22Rv1 (cell line): Measurements from ENCODE around the gene CASP12.
"Not testable (repeated sequence)": the region's sequence is repeated elsewhere in the genome, so short reads cannot be mapped to it uniquely, and the experiment has no call there.

Source experiments
- H3K27ac ChIP-seq: fragments of 450-650 bp; 2 replicates; pipeline ENCODE4 v1.5.1; 2017
- CTCF ChIP-seq: fragments of 450-650 bp; IDR thresholded peaks from 2 replicates; pipeline ENCODE4 v1.5.1; 2017; ENCODE audit warnings: mild to moderate bottlenecking
- ZFX ChIP-seq: fragments of 450-650 bp; IDR thresholded peaks from 2 replicates; pipeline ENCODE4 v1.6.1; 2017; ENCODE audit warnings: antibody characterized with exemption, borderline replicate concordance

CASP12 gene

GRCh38 chr11:104897891-104898684, at the start of gene CASP12:
Gene CASP12, minus strand, starts transcription at chr11:104898460.
- no peak within 1 kb of the TSS for H3K27ac ChIP-seq
- TF ChIP-seq CTCF (no peak), ZFX (no peak)

- TF ChIP-seq ZFX: no peak
- peak; percentile 56 for TF ChIP-seq CTCF
- H3K27ac ChIP-seq: no peak overlapping the region
Observed at GRCh38 chr11:104946907-104947306, 48.6 kb upstream of the CASP12 start.

DNA sequence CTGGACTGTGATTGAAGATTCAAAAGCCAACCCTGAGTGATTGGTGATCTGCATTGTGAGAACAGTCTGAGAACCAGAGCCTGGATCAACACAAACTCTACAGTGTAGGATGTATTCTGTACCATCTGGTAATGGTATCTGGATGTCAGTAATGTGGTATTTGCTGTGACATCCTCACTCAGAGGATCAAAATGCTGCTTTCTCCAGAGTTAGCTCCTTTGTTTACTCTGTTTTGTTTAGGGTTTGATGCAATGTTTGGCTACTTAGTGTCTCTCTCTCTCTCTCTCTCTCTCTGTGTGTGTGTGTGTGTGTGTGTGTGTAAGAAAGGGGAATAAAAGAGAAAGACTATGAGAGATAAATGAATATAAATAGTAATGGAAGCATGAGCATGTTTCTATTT, 45.8 kb upstream of the CASP12 start:
- no peak for TF ChIP-seq CTCF
- no peak for TF ChIP-seq ZFX
- H3K27ac ChIP-seq: no peak overlapping the region

GRCh38 chr11:104943561-104943960, 45.3 kb upstream of the CASP12 start:
- TF ChIP-seq ZFX (no peak), CTCF (no peak)
- no peak overlapping the region for H3K27ac ChIP-seq

DNA sequence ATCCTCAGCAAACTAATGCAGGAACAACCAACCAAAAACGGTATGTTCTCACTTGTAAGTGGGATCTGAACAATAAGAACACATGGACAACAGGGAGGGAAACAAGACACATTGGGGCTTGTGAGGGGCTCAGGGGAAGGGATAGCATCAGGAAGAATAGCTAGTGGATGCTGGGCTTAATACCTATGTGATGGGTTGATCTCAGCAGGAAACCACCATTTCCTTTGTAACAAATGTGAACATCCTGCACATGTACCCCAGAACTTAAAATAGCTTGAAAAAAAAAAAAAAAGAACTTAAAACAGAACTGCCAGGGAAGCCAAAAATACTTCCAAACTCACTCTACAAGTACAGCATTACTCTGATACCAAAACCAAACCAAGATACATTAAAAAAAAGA, 36.3 kb upstream of the CASP12 start:
- H3K27ac ChIP-seq: no peak overlapping the region
- TF ChIP-seq ZFX (no peak), CTCF (no peak)

DNA sequence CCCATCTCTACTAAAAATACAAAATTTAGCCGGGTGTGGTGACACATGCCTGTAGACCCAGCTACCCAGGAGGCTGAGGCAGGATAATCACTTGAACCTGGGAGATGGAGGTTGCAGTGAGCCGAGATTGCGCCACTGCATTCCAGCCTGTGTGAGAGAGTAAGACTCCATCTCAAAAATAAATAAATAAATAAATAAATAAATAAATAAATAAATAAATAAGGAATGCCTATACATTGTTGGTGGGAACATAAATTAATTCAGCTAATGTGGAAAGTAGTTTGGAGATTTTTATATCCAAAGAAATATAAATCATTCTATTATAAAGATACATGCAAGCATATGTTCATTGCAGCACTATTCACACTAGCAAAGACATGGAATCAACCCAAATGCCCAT, 35.8 kb upstream of the CASP12 start:
- not testable (repeated sequence) for H3K27ac ChIP-seq

DNA sequence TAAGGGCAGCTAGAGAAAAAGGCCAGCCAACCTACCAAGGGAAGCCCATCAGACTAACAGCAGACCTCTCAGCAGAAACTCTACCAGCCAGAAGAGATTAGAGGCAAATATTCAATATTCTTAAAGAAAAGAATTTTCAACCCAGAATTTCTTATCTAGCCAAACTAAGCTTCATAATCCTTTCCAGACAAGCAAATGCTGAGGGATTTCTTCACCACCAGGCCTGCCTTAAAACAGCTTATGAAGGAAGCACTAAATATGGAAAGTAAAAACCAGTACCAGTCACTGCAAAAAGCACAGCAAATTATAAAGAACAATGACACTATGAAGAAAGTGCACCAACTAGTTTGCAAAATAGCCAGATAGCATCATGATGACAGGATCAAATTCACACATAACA, 30.6 kb upstream of the CASP12 start:
- TF ChIP-seq CTCF: no peak
- H3K27ac ChIP-seq: no peak overlapping the region
